ENCODE measurements around the gene RCAN1.
"Not testable (repeated sequence)": the region's sequence is repeated elsewhere in the genome, so short reads cannot be mapped to it uniquely, and the experiment has no call there.

Gene RCAN1

DNA sequence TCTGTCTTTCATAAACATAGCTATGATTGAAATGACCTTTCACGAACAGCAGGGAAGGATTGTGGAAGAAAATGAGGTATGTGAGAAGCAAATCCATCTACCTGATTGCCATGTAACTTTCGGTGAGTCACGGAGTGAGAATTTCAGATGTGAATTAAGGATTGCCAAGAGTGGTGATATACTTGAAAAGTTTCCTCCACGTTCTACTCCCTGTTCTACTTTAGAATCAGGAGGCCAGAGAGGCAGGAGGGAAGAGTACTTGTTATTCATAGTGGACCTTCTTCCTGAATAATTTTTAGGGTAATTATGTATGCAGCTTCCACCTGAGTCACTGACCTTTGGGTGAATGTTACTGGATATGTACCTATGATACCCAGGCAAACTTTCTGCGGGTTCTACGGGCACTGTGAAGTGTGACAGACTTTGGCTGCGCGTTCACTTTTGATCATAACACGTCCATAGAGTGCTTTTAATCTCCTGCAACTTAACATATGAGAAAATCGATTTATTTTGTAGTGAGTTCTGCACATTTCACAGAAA, 100.3 kb downstream of the RCAN1 start:
- DNase-seq (ENCODE audit: low read depth) = no peak

DNA sequence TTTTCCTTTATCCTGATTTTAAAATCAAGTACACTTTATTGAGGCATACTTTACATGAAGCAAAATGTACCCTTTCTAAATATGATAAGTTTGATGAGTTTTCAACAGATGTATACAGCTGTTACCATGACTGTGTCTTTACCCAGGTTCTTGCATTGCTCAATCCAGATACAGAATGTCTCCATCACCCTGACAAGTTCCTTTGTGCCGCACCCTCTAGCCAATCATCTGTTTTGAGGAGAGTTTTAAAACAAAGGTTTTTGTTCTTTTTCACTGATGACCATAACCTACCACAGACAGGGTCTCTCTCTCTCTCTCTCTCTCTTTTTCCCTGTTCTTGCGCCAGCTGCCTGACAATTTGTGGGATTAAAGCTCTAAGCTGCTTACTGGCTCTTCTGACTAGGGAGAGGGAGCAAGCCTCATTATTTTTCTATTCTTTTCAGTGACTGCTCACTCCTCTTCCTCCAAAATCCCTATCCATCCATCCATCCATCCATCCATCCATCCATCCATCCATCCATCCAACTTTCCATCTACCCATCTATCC, 101.7 kb downstream of the RCAN1 start:
- DNase-seq (ENCODE audit: low read depth) = no peak

- no peak for DNase-seq (ENCODE audit: low read depth)
Measured at GRCh38 chr21:34511787-34512455, 103.0 kb downstream of the RCAN1 start, which contains the start of gene KCNE1. TSS of gene KCNE1 (minus strand) at chr21:34512210. CDS start at chr21:34449634, 62,576 bp downstream.

GRCh38 chr21:34511181-34511580, 103.7 kb downstream of the RCAN1 start:
- DNase-seq (ENCODE audit: low read depth) = no peak

GRCh38 chr21:34510148-34511142, 104.5 kb downstream of the RCAN1 start:
- DNase-seq (ENCODE audit: low read depth) = no peak

GRCh38 chr21:34509151-34509550, 105.8 kb downstream of the RCAN1 start:
- DNase-seq (ENCODE audit: low read depth) = no peak

GRCh38 chr21:34504595-34504994, 110.3 kb downstream of the RCAN1 start:
- no peak for DNase-seq (ENCODE audit: low read depth)

GRCh38 chr21:34502480-34503106, 112.3 kb downstream of the RCAN1 start:
- no peak for DNase-seq (ENCODE audit: low read depth)

DNA sequence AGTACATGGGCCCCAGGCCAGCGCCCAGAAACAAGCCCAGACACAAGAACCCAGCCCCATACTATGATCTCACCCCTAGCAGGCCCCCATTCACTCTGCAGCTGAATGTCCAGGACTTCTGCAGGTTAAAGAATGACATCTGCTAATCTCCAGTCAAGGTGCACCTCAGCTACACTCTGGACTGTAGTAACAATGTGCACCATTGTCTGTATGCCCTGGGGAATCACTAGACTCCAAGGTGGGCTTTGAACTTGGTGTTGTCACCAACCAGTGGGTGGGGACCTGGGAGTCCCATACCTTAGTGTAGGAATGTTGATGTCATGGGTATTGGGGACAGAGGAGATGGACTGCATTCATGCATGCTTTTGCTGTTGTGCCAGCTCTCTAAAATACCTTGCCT, 113.2 kb downstream of the RCAN1 start:
- DNase-seq (ENCODE audit: low read depth) = no peak

DNA sequence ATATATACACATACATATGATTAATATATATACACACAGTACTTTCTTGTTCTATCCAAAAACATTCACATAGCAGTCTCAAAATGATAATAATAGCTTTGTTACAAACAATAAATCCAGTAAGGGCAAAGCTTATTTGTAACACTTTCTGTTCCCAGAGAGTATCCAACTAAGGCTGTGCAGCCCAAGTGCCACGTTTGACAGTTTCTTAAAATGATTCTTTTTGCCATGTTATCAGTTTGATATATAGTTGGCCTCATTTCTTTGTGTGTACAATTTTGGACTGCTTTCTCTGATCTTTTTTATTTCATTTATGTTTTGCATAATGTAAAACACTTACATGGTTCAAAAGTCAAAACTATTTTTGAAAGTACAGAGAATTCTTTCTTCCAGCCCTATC, 114.7 kb downstream of the RCAN1 start:
- DNase-seq (ENCODE audit: low read depth) = no peak

- DNase-seq (ENCODE audit: low read depth) = no peak
Measured at GRCh38 chr21:34499116-34499515, 115.8 kb downstream of the RCAN1 start.

- no peak for DNase-seq (ENCODE audit: low read depth)
Measured at GRCh38 chr21:34498623-34499022, 116.3 kb downstream of the RCAN1 start.

DNA sequence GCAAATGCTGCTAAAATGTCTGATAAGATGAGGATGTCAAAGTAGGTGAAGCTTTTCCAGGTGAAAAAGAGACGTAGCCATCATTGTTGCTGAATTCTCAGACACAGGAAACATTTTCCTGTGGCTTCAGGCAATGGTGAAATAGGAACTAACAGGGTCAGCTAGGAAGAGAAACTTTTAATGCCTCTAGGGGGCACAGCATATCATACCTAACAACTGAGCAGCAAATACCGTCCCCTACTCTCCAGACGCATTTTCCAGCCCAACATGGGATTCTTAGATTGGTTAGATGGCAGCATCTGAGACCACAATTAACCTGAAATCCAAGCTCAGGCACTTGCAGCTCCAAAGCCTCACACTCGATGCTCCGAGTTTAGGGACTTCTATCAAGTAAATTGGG, 131.1 kb downstream of the RCAN1 start:
- not testable (repeated sequence) for DNase-seq (ENCODE audit: low read depth)

- not testable (repeated sequence) for DNase-seq (ENCODE audit: low read depth)
Measured at GRCh38 chr21:34483435-34483834, 131.5 kb downstream of the RCAN1 start.

GRCh38 chr21:34467333-34467732, 147.6 kb downstream of the RCAN1 start:
- not testable (repeated sequence) for DNase-seq (ENCODE audit: low read depth)

All from HS-5 (cell line).